HepG2 (cell line): ENCODE results near the gene C12orf43. TPM values are rescaled to one million over a fixed set of nuclear protein-coding genes. Genes with fewer than 3 reads are reported as not detected.

Experiments
- GABPB1 ChIP-seq: IDR thresholded peaks from 2 replicates; pipeline ENCODE4 v1.6.1; 2016; ENCODE audit warnings: mild to moderate bottlenecking, missing genetic modification reagents, moderate library complexity, missing compliant biosample characterization
- NRL ChIP-seq: sonication (generic); formaldehyde crosslinking; IDR thresholded peaks from 2 replicates; pipeline ENCODE4 v1.5.0; 2020; ENCODE audit warnings: missing genetic modification reagents, mild to moderate bottlenecking, moderate library complexity, borderline replicate concordance
- TCF7 ChIP-seq: sonication (generic); IDR thresholded peaks from 2 replicates; pipeline ENCODE4 v1.6.1; 2016; ENCODE audit warnings: antibody characterized with exemption, low read depth
- ZBTB39 ChIP-seq: sonication (generic); formaldehyde crosslinking; IDR thresholded peaks from 2 replicates; pipeline ENCODE4 v1.5.0; 2020; ENCODE audit warnings: missing genetic modification reagents
- ZNF512B ChIP-seq: sonication (generic); formaldehyde crosslinking; IDR thresholded peaks from 2 replicates; pipeline ENCODE4 v1.5.1; 2020; ENCODE audit warnings: missing genetic modification reagents, mild to moderate bottlenecking, borderline replicate concordance
- ZNF605 ChIP-seq: sonication (generic); formaldehyde crosslinking; IDR thresholded peaks from 2 replicates; pipeline ENCODE4 v1.8.0; 2022; ENCODE audit warnings: mild to moderate bottlenecking, missing genetic modification reagents
- ZNF687 ChIP-seq: sonication (generic); formaldehyde crosslinking; IDR thresholded peaks from 2 replicates; pipeline ENCODE4 v1.5.1; 2020; ENCODE audit warnings: mild to moderate bottlenecking, missing genetic modification reagents, moderate library complexity
- ZNF747 ChIP-seq: sonication (generic); formaldehyde crosslinking; IDR thresholded peaks from 2 replicates; pipeline ENCODE4 v1.8.1; 2023; ENCODE audit warnings: missing genetic modification reagents, mild to moderate bottlenecking, borderline replicate concordance
- polyA plus RNA-seq, 8 experiments: library from polyadenylated mRNA; depleted of rRNA in 3 of 8; stranded (reverse) in 7 of 8; unstranded in 1 of 8; fragments of >200 nt; fragmentation: Illumina TruSeq in 4 of 8; extraction: Trizol in 4 of 8; gene quantifications; 2 replicates each; pipeline versions ENCODE4 v1.2.1 to v1.2.3, GENCODE V29; 2011 to 2016; ENCODE audit warnings: low read depth in 4 of 8, missing spikeins in 1 of 8, mixed read lengths in 1 of 8; ENCODE audit not compliant: insufficient read depth in 1 of 8
- total RNA-seq, 5 experiments: library from RNA; depleted of rRNA; stranded (reverse); fragments of >200 nt; fragmentation: Illumina TruSeq; extraction: Trizol; gene quantifications; 2 replicates each; pipeline ENCODE4 v1.2.3, GENCODE V29; 2016; ENCODE audit warnings: low read depth in 1 of 5
- TF ChIP-seq, protein P1 (sequence below): IDR thresholded peaks from 2 replicates; pipeline ENCODE4 v1.6.1; 2016; ENCODE audit warnings: low read depth

C12orf43 gene
- total and polyA plus RNA-seq, 2 of the 13 experiments (the other 11 are each of a cell fraction or from before 2014, with no cell fraction given), result 7.9 to 11.1 TPM

DNA sequence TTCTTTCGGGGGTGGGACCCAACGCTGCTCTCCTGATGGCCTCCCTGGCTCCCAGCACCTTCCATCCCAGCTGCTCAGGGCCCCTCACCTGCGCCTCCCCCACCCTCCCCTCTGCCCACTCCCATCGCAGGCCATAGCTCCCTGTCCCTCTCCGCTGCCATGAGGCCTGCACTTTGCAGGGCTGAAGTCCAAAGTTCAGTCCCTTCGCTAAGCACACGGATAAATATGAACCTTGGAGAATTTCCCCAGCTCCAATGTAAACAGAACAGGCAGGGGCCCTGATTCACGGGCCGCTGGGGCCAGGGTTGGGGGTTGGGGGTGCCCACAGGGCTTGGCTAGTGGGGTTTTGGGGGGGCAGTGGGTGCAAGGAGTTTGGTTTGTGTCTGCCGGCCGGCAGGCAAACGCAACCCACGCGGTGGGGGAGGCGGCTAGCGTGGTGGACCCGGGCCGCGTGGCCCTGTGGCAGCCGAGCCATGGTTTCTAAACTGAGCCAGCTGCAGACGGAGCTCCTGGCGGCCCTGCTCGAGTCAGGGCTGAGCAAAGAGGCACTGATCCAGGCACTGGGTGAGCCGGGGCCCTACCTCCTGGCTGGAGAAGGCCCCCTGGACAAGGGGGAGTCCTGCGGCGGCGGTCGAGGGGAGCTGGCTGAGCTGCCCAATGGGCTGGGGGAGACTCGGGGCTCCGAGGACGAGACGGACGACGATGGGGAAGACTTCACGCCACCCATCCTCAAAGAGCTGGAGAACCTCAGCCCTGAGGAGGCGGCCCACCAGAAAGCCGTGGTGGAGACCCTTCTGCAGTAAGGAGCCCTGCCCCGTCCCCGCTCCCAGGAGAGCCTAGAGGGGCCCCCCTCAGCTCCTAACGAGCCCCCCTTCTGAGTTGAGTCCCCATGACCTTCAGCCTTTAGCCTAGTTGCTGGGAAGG is 37.7 kb downstream of the C12orf43 start, which contains the start of gene HNF1A (continued):
- TF ChIP-seq ZBTB39 (CRISPR knock-in tag) (no peak), ZNF512B (CRISPR knock-in tag) (no peak), GABPB1 (CRISPR knock-in tag) (peak; percentile 51), NRL (CRISPR knock-in tag) (no peak), TCF7 (no peak; the same call in 1 of the 2 replicates), ZNF687 (peak; percentile 96), ZNF605 (CRISPR knock-in tag) (no peak; the same call in 1 of the 2 replicates), ZNF747 (CRISPR knock-in tag) (no peak)
- TF ChIP-seq, protein P1, sequence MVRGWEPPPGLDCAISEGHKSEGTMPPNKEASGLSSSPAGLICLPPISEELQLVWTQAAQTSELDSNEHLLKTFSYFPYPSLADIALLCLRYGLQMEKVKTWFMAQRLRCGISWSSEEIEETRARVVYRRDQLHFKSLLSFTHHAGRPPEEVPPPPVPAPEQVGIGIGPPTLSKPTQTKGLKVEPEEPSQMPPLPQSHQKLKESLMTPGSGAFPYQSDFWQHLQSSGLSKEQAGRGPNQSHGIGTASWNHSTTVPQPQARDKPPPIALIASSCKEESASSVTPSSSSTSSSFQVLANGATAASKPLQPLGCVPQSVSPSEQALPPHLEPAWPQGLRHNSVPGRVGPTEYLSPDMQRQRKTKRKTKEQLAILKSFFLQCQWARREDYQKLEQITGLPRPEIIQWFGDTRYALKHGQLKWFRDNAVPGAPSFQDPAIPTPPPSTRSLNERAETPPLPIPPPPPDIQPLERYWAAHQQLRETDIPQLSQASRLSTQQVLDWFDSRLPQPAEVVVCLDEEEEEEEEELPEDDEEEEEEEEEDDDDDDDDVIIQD (CRISPR knock-in tag), result peak; percentile 30; the same call in 1 of the 2 replicates
